SJCRH30 (cell line): Measurements from ENCODE around the gene TMEM120A. TPM values are rescaled to one million over a fixed set of nuclear protein-coding genes. Genes with fewer than 3 reads are reported as not detected.

Experiments used
- DNase-seq, 2 experiments: peaks; one replicate each; pipeline ENCODE4 v3.0.0-alpha.2; 2015 to 2020
- H3K27ac ChIP-seq: fragments of 250-450 bp; sonication (Bioruptor Pico); 2 replicates; pipeline ENCODE4 v1.5.1; 2020; ENCODE audit warnings: mild to moderate bottlenecking, moderate library complexity
- H3K27me3 ChIP-seq: fragments of 250-450 bp; sonication (Bioruptor Pico); 2 replicates; pipeline ENCODE4 v1.5.1; 2020; ENCODE audit warnings: mild to moderate bottlenecking, moderate library complexity
- H3K36me3 ChIP-seq: fragments of 250-450 bp; sonication (Bioruptor Pico); 2 replicates; pipeline ENCODE4 v1.5.1; 2020; ENCODE audit warnings: mild to moderate bottlenecking, moderate library complexity
- H3K4me1 ChIP-seq: fragments of 250-450 bp; sonication (Bioruptor Pico); 2 replicates; pipeline ENCODE4 v1.5.1; 2020; ENCODE audit warnings: mild to moderate bottlenecking, moderate library complexity
- H3K4me3 ChIP-seq: fragments of 250-450 bp; sonication (Bioruptor Pico); 2 replicates; pipeline ENCODE4 v1.5.1; 2020; ENCODE audit warnings: mild to moderate bottlenecking, moderate library complexity
- H3K9me3 ChIP-seq: fragments of 250-450 bp; sonication (Bioruptor Pico); replicated peaks from 2 replicates; pipeline ENCODE4 v1.5.1; 2020; ENCODE audit warnings: mild to moderate bottlenecking, moderate library complexity
- total RNA-seq: library from RNA; depleted of rRNA; stranded (reverse); fragments of >200 nt; shearing (Covaris generic); gene quantifications from 2 replicates; pipeline ENCODE4 v1.2.3, GENCODE V29; 2014

The TMEM120A gene
- total RNA-seq, 1 experiment from 2014 or later = 14.0 TPM

DNA sequence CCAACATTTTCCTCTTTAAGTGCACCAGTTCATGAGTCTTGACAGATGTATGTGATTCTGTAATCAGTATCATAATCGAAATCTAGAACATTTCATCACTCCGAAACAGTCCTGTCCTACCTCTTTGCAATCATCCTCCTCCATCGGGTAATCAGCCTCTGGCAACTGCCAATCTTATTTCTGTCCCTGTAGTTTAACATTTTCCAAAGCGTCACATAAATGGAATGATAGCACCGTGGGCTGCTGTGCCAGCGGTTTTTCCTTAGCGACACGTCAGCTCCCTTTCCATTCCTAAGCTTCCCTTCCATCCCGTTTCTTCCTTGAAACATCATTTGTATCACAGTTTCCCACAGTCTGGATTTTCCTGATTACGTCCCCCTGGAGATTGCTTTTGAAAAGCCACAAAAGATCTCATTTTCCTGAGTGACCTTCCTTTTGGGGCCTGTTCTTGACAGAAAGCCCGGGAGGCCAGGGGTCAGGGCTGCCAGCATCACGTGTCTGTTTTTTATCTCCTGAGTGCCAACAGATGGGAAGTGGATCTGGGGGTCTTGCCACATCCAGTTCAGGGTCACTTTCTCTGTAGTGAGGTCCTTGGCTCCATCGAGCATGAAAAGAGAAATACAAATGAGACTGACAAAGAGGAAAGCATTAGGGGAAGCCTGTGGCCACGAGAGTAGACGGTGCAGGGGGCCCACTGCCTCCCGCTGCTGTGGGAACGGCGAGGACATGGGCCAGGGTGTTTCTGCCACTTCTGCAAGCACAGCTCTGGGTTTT, 31.6 kb downstream of the TMEM120A start:
- Histone ChIP-seq H3K9me3 (no peaks in the 10 kb centered on the region), H3K27me3 (no peaks in the 10 kb centered on the region), H3K4me3 (no peak overlapping the region), H3K4me1 (peaks cover 30% of the 10 kb centered on the region), H3K36me3 (peaks cover 21% of the 10 kb centered on the region), H3K27ac (no peak overlapping the region)
- DNase-seq = no peak

DNA sequence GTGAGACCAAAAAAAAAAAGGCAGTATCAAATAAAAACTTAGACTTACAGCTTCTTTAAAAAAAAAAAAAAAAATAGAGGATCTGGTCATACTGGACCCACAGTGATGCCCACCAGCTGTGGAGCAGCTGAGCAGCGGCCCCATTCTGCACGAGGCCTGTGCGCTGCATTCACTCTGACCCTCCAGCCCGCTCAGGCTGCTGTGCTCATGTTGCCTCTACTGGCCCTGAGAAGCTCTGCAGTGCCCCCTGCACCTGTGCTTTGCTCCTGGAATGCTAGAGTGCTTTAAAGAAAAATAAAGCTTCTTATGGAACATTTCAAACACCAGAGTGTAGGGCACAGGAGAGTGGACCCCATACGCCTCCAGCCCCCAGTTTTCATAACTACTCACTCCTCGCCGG, 33.2 kb downstream of the TMEM120A start:
- peaks cover 34% of the 10 kb centered on the region for H3K36me3 ChIP-seq
- no peaks in the 10 kb centered on the region for H3K9me3 ChIP-seq
- H3K27ac ChIP-seq = no peak overlapping the region
- no peak overlapping the region for H3K4me3 ChIP-seq
- DNase-seq = peak in 1 of 2 experiments; percentile 37
- no peaks in the 10 kb centered on the region for H3K27me3 ChIP-seq
- H3K4me1 ChIP-seq = peaks cover 14% of the 10 kb centered on the region

DNA sequence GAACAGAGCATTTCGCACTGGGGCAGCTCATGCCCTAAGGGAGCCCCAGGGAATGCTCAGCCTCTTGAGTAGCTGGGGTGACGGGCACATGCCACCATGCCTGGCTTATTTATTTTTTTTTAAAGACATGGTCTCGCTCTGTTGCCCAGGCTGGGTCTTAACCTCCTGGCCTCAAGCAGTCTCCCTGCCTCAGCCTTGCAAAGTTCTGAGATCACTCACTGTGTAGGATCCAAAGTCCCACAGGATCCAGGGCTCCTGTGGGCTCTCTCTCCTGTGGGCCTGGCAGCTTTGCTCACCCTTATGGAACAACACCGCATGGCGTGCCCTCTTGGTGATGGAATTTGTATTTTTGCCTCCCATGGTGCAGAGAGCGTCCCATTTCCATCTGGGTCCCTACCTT, 34.0 kb downstream of the TMEM120A start:
- H3K27ac ChIP-seq = no peak overlapping the region
- H3K4me3 ChIP-seq = no peak overlapping the region
- H3K9me3 ChIP-seq = no peaks in the 10 kb centered on the region
- peaks cover 42% of the 10 kb centered on the region for H3K36me3 ChIP-seq
- no peak for DNase-seq
- peaks cover 9% of the 10 kb centered on the region for H3K4me1 ChIP-seq
- H3K27me3 ChIP-seq = no peaks in the 10 kb centered on the region

DNA sequence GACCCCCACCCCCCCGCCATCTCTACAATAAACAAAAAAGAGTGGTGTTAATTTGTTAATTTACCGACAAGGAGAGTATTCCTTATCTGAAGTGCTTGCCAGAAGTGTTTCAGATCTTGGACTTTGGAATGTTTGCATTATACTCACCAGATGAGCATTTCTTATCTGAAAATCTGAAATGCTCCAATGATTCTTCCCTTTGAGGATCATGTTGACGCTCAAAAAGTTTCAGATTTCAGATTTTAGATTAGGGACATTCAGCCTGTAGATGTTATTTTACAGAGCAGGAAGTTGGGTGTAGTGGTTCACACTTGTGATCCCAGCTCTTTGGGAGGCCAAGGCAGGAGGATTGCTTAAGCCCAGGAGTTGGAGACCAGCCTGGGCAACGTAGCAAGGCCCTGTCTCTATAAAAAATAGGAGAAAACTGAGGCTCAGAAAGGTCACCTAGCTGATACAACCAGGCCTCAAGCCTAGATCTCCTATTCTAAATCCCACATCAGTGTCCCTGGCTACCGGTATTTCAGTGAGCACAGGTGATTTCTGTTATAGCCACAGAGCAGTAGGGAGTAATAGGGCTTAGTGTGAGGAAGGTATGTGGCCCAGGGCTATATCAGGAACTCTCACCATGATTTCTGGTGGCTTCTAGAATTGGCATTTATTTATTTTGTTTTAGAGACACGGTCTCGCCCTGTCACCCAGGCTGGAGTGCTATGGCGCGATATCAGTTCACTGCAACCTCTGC, 35.4 kb downstream of the TMEM120A start:
- Histone ChIP-seq H3K4me1 (no peaks in the 10 kb centered on the region), H3K27me3 (no peaks in the 10 kb centered on the region), H3K36me3 (peaks cover 56% of the 10 kb centered on the region), H3K27ac (no peak overlapping the region), H3K9me3 (no peaks in the 10 kb centered on the region), H3K4me3 (no peak overlapping the region)
- DNase-seq = no peak

DNA sequence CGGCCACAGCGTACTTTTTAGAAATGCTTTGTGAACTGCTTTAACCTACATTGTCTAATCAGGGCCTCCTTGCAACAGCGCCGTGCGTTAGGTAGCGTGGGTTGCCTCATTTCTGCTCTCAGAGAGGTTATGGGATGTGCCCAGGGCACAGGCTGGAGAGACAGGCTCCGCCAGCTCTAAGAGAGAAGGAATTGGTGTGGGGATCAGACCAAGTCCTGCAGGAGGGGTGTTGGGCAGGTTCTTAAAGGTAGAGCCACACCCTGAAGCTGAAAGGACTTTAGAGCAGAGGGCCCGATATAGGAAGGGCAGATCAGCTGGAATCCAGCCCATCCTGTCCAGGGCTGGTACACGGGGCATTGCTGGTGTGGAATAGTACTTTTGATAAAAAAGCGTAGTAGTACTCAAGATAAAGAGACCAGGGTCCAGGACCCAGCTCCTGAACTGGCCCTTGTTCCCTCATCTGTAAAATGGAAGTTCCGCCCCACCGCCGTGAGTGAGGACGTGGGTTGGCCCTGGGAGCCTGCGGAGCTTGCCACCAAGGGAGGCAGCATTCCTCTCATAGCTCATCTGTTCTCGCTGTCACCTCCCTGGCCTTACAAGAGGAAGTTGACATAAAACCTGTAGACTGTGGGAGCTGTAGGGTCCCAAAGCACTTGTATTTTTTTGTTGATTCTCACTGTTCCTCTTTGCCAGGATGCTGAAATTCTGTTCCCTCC, 37.2 kb downstream of the TMEM120A start:
- no peak for DNase-seq
- Histone ChIP-seq H3K4me3 (no peak overlapping the region), H3K4me1 (no peaks in the 10 kb centered on the region), H3K27me3 (no peaks in the 10 kb centered on the region), H3K36me3 (peaks cover 58% of the 10 kb centered on the region), H3K9me3 (no peaks in the 10 kb centered on the region), H3K27ac (no peak overlapping the region)

DNA sequence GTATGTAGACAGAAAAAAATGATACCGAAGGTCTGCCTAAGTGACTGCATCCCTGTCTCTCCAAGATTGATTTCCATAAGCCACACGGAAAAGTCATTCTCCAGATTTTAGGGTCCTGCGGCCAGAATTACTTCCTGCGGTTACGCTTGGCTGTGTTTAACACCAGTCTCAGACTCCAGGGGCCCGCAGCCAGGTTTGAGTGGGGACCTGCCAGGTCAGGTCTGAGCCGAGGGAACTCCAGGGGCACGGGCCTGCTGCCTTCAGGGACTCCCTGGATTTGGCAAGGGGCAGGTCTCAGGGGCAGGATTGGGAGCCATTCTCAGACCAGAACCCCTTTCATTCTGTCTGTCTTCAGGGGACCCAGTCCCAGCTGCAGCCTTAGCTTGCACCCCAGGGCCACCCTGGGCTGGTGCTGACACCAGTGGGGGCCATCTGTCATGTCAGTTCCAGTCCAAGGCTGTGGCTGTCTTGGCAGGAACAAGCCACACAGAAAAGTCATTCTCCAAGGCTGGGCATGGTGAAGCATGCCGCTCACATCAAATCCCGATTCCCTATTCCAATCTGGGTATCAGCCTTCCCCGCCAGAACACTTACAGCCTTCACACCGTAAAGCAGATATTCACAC, 39.0 kb downstream of the TMEM120A start:
- Histone ChIP-seq H3K4me1 (no peaks in the 10 kb centered on the region; the same call in 1 of the 2 replicates), H3K27ac (no peak overlapping the region), H3K27me3 (no peaks in the 10 kb centered on the region), H3K36me3 (peaks cover 58% of the 10 kb centered on the region), H3K9me3 (no peaks in the 10 kb centered on the region), H3K4me3 (no peak overlapping the region)
- no peak for DNase-seq

DNA sequence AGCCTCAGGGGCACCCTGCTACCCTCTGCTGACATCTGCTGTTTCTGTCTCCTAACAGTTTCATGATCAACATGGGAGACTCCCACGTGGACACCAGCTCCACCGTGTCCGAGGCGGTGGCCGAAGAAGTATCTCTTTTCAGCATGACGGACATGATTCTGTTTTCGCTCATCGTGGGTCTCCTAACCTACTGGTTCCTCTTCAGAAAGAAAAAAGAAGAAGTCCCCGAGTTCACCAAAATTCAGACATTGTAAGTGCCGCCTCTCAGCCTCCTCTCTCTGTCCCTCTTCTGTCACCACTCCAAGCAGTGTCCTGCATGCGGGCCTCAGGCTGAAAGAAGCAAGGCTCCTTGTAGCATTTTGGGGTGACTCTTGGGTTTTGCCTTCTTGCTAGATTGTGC, 40.5 kb downstream of the TMEM120A start:
- Histone ChIP-seq H3K4me1 (no peaks in the 10 kb centered on the region; the same call in 1 of the 2 replicates), H3K27me3 (no peaks in the 10 kb centered on the region), H3K4me3 (no peak overlapping the region), H3K9me3 (no peaks in the 10 kb centered on the region), H3K36me3 (peaks cover 50% of the 10 kb centered on the region), H3K27ac (no peak overlapping the region)
- no peak for DNase-seq

DNA sequence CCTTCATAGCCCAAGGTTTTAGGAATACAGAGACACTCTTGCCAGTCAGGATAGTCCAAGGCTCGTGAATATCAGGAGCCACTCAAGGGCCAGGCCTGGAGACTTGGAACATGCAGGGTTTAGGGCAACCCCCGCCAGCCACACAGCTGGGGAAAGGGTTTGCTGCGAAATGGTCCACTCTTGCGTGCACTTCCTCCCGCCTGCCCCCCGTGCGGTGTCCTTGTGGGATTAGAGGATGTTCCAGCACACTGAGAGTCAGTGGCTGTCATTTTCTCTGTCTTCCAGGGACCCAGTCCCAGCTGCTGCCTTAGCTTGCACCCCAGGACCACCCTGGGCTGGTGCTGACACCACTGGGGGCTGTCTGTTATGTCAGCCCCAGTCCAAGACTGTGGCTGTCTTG, 41.0 kb downstream of the TMEM120A start:
- H3K4me3 ChIP-seq = no peak overlapping the region
- no peaks in the 10 kb centered on the region; the same call in 1 of the 2 replicates for H3K4me1 ChIP-seq
- H3K27ac ChIP-seq = no peak overlapping the region
- peaks cover 45% of the 10 kb centered on the region for H3K36me3 ChIP-seq
- H3K9me3 ChIP-seq = no peaks in the 10 kb centered on the region
- no peaks in the 10 kb centered on the region for H3K27me3 ChIP-seq
- no peak for DNase-seq

DNA sequence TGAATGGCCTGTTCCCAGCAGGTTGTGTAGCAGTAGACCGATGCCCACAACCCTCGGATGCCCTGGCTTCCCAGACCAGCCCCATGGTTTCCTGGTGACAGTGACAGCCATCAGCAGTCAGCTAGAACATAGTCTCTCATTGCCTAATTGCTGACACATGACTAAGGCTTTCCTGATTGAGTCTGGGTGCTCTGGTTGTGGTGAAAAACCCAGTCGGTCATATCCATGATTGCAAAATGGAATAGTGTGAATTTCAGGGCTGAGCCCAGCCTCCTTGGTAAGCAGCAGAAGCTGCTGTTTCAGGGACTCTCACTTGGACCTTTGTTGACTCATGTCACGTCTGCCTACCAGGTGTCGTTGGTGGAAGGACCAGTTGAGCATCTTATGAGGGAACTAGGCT, 42.9 kb downstream of the TMEM120A start:
- H3K27me3 ChIP-seq = no peaks in the 10 kb centered on the region
- no peak for DNase-seq
- H3K36me3 ChIP-seq = peaks cover 31% of the 10 kb centered on the region
- H3K4me3 ChIP-seq = no peak overlapping the region
- H3K9me3 ChIP-seq = no peaks in the 10 kb centered on the region
- no peaks in the 10 kb centered on the region; the same call in 1 of the 2 replicates for H3K4me1 ChIP-seq
- no peak overlapping the region for H3K27ac ChIP-seq

DNA sequence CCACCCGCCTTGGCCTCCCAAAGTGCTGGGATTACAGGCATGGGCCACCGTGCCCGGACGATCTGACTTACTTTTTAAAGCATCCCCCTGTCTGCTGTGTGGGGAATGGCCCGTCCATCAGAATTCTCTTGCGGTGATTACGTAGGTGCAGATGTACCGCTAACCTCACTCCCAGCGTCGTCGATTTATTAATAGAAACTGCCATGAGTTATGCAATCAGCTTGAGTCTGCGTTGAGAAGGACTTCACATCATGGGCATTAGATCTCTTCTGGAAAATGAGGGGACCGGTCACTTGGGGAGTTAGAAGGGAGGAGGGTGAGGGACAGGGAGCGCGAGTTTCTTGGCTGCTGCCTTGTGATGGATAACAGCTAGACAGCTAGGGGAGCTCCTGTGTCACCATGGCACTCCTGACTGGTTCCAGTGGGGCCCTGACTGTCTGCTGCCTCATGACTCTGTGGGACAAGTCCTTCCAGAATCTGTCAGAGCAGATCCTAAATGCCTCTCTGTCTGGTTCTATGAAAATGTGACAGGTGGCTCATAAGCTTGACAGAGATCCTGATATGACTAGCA, 44.2 kb downstream of the TMEM120A start:
- H3K27ac ChIP-seq = no peak overlapping the region
- DNase-seq = no peak
- no peaks in the 10 kb centered on the region; the same call in 1 of the 2 replicates for H3K4me1 ChIP-seq
- H3K36me3 ChIP-seq = peaks cover 18% of the 10 kb centered on the region
- no peaks in the 10 kb centered on the region for H3K27me3 ChIP-seq
- no peak overlapping the region for H3K4me3 ChIP-seq
- H3K9me3 ChIP-seq = no peaks in the 10 kb centered on the region

DNA sequence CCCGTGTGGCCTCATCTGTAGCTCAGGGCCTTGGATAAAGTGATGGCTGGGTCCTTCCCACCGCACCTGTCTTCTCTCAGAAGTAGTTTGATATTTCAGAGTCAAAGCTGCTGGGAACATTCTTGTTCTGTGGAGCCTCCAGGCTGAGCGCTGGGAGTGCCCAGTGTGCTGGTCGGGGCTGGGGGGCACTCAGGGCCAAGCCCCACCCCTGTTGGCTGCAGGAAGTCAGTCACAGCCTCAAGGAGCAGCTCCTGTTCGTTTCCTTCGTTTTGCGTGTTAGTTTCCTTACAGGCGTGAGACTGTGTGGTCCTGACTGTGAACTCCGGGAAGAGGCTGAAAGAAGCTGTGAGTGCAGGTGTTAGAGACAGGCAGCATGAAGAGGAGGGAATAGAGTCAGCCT, 46.2 kb downstream of the TMEM120A start:
- Histone ChIP-seq H3K4me1 (no peaks in the 10 kb centered on the region; the same call in 1 of the 2 replicates), H3K9me3 (no peaks in the 10 kb centered on the region), H3K27ac (no peak overlapping the region), H3K4me3 (no peak overlapping the region), H3K27me3 (no peaks in the 10 kb centered on the region), H3K36me3 (peaks cover 9% of the 10 kb centered on the region; the same call in 1 of the 2 replicates)
- no peak for DNase-seq

DNA sequence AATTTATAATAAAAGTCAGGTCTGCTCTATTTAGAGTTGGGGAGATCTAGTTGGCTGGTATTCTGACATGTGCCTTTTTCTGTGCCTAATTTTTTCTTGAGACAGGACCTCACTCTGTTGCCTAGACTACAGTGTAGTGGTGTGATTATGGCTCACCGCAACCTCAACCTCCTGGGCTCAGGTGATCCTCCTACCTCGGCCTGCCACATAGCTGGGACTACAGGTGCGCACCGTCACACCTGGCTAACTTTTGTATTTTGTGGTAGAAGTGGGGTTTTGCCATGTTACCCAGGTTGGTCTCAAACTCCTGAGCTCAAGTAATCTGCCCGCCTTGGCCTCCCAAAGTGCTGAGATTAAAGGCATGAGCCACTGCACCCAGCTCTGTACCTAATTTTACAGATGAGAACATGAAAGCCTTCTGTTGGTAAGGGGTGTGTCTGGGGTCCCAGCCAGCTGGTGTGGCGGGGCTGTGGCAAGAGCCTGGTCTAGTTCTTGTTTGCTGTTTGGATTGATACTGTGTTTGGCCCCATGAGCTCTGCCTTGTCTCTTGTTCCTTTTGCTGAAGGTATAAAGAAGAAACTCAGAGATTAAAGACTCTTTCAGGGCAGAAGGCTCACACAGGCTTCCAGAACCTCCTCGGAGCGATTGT, 48.1 kb downstream of the TMEM120A start:
- H3K36me3 ChIP-seq = peaks cover 9% of the 10 kb centered on the region; the same call in 1 of the 2 replicates
- no peak overlapping the region for H3K4me3 ChIP-seq
- no peaks in the 10 kb centered on the region for H3K9me3 ChIP-seq
- H3K27me3 ChIP-seq = no peaks in the 10 kb centered on the region
- DNase-seq = no peak
- H3K27ac ChIP-seq = no peak overlapping the region
- H3K4me1 ChIP-seq = no peaks in the 10 kb centered on the region; the same call in 1 of the 2 replicates

DNA sequence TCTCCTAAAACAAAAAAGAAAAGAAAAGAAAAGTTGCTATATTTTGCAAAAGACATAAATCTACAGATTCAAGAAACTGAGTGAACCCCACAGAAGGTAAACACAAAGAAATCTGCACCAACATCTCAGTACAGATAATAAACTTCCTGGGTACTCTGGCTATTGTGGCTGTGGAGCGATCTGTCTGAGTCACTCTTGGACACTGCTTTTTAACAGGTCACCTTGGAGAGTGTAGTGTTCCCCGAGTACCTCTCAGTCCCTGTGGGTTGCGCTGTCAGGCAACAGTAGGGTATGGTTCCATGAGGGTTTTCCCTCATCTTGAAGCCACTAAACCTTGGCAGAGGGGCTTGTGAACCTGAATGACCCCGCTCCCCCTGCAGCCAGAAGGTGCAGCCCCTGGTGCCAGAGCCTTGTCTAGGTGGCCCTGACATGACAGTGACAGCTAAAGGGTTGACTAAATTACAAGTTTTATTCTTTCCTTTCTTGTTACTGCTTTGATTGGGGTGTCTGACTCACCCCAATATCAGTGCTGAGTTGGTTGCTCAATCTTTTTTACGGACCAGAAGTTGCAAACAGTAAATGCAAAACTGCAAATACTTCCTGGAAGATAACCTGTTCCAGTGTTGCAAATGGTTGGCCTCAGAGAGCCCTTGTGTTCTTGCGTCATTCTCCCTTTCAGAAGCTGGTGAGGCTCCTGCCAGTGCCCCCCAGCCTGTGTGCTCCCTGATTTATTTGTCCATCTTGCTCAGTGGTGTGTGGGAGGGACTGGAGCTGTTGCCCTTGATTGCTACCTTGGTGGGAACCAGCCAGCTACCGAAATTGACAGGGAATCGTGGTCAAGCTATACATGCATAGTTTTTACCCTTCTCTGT, 48.9 kb downstream of the TMEM120A start:
- Histone ChIP-seq H3K36me3 (peaks cover 9% of the 10 kb centered on the region; the same call in 1 of the 2 replicates), H3K27me3 (no peaks in the 10 kb centered on the region), H3K4me1 (no peaks in the 10 kb centered on the region; the same call in 1 of the 2 replicates), H3K27ac (no peak overlapping the region), H3K9me3 (no peaks in the 10 kb centered on the region), H3K4me3 (no peak overlapping the region)
- DNase-seq = no peak
